Middle frontal gyrus (tissue), 1 donor: Measurements from ENCODE around the gene IGSF11.
A peak's percentile ranks its signal among the peaks of the same experiment; 100 is the strongest.
"Not testable (repeated sequence)": the region's sequence is repeated elsewhere in the genome, so short reads cannot be mapped to it uniquely, and the experiment has no call there.

Experiments used
- DNase-seq: peaks from one replicate; pipeline ENCODE4 v3.0.0-alpha.2; 2015; ENCODE audit warnings: low spot score; ENCODE audit errors: extremely low spot score

IGSF11 gene

DNA sequence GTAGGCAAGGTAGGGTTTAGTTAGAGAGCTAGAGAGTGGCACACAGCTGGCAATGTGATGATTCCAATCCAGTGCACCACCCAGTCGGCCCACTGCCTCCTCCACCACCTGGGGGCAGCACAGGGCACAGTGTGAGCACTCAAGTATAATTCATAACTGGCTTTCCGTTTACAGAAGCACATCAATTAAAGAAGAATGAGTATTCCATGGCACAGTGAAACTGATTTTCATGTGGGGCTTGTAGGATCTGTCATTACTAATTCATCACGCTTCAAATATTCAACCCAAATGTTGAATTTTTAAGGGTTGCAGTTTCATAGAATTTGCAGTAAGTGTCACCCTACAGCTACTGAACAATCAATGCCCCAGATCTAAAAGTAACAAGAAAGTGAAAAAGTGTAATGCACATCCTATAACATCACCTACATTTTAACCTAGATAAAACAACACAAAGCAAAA is 149.9 kb downstream of the IGSF11 start:
- DNase-seq = peak; percentile 68

DNA sequence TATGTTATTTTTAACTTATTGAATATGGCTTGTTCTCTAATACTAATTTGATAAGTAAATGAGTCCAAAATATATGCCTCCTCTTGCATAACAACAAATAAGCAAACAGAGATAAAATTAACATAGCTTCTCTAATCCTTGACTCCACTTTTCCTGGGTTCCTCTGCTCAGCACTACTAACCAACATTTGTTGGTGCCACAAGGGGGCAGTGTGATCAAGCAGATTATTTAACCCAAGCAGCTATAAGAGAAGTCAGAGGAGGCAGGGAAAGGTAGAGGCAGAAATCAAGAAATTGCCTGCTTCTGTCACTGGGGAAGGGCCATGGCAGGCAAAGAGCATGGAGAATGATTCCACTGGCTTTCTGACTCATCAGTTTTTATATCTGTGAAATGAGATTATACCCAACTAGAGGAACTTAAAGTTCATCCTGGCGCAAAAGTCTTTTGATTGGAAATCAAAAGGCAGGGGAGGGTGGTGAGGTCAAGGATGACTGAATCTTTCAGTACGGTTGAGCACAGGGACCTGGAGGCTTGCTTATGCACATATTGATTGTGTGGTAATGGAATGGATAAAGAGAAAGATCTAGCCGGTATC is 152.2 kb downstream of the IGSF11 start:
- DNase-seq = peak; percentile 55

DNA sequence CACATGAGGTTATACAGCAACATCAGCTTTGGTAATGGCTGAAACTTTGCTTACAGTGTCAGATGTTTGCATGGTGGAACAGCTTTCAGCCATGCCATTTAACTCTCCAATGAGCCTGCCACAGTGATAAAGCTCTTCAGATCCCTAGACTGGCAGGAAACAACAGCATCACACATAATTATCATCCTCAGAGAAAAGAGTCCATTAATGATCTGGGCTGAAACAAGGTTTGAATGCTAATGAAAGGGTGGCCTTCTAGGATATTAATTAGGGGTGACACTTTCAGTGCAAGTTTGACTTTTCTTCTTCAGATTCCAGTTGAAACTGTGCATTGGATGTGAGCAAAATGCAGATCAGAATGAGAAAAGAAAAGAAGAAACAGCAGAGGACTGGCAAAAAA is 166.6 kb downstream of the IGSF11 start:
- DNase-seq = no peak

DNA sequence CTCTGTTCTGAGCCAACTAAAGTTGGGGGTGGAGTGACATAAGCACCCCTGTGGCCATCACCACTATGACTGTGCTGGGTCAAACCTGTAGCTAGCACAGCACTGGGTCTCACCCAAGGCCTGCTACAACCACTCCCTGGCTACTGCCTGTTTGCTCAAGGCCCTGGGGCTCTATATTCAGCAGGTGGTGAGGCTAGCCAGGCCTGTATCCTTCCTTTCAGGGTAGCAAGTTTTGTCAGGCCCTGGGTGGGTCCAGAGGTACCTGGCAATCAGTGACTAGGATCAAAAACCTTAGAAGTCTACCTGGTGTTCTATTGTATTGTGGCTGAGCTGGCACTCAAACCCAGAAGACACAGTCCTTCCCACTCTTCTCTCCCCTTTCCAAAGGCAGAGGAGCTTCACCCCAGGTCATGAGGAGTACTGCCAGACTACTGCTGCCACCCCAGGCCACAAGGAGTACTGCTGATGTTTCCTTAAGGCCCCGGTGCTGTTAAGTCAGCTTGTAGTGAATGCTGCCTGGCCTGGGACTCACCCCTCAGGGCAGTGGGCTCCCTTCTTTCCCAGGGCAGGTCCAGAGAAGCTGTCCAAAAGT is 170.8 kb downstream of the IGSF11 start:
- DNase-seq = no peak

DNA sequence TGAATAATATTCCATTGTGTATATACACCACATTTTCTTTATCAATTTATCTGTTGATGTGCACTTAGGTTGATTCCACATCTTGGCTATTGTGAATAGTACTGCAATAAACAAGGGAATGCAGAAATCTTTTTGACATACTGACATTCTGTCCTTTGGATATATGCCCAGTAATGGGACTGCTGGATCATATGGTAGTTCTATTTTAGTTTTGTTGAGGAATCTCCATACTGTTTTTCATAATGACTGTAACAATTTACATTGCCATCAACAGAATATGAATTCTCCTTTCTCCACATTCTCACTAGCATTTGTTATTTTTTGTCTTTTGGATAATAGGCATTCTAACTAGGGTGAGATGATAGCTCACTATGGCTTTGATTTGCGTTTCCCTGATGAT is 174.7 kb downstream of the IGSF11 start:
- DNase-seq = no peak

DNA sequence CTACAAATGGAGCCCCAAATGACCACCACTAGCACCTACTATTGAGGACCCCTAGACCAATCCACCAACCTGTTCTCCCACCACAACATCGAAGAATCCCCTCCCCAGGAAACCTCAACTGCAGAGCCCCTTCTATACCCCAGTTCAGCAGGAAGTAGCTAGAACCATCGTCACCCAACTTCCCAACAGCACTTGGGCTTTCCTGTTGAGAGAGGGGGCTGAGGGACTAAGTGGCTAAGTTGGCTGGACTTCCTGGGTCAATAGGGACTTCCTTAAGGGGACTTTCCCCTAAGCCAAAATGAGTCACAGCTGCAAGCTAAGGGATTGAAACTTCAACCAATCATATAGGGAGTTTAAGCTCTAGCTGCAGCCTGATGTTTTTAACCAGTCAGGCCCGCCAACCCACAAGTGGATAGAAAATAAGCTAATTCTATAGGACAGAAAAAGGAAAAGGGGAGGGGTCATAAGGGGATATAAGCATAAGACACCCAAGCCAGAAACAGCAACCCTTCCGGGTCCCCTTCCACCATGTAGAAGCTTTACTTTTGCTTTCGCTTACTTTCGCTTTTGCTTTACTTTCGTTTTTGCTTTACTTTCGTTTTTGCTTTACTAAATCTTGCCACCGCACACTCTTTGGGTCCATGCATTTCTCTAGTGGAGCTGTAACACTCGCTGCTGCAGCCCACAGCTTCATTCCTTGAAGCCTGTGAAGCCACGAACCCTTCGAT is 183.0 kb downstream of the IGSF11 start:
- not testable (repeated sequence) for DNase-seq

DNA sequence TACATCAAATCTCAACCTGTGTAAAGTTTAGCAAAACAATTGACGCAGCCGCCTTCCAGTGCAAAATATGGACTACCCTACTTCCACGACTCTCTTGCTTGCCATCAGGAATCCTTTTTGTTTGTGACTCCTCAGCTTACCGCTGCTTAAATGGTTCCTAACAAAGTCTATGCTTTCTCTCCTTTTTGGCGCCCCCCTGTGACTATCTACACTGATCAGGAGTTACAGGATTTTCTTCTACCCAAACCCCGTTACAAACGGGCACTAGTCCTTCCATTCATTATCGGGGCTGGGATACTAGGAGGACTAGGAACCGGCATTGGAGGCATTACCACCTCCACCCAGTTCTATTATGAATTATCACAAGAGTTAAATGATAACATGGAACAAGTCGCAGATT is 184.0 kb downstream of the IGSF11 start:
- DNase-seq = no peak
